ENCODE data around the gene RNF135.
"Not testable (repeated sequence)": the region's sequence is repeated elsewhere in the genome, so short reads cannot be mapped to it uniquely, and the experiment has no call there.

The RNF135 gene

DNA sequence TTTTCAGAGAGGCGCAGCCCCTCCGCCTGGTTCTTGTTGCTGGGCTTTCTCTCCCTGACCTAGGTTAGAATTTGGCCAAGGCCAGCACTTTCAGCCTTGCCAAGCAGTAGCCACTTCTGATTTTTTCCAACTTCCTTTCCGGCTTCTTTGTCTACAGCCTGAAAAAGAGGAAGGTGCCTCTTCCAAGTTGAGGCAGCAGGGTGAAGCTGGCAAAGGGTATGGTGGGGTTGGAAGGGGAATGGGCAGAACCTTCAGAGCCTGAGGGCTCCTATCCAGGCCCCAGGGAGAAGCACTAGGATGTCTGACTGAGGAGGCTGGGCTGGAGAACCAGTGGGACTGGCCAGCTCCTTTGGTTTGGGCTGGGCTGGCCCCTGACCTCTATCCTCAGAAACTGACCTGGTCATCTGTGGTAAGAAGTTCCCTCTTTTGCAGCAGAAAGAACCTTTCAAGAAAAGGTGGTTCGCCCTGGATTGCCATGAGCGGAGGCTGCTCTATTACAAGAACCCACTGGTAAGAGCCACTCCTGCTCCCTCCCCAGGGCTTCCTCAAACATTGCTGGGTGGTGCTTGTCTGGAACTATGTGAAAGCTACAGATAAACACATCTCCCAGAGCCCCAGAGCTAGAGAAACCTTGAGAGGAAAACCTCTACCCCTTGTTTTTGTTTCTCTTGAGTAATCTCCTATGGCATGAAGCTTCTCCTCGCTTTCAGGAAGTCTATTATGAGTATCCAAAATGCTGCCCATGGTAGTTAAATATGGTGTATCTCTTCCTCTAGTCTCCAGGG, 16.6 kb upstream of the RNF135 start:
- no peak for DNase-seq (ENCODE audit: low read depth in 2 of 2)

- DNase-seq (ENCODE audit: low read depth in 2 of 2): no peak
Observed at GRCh38 chr17:30956764-30957374, 14.0 kb upstream of the RNF135 start.

GRCh38 chr17:30957741-30958140, 13.1 kb upstream of the RNF135 start:
- no peak for DNase-seq (ENCODE audit: low read depth in 2 of 2)

DNA sequence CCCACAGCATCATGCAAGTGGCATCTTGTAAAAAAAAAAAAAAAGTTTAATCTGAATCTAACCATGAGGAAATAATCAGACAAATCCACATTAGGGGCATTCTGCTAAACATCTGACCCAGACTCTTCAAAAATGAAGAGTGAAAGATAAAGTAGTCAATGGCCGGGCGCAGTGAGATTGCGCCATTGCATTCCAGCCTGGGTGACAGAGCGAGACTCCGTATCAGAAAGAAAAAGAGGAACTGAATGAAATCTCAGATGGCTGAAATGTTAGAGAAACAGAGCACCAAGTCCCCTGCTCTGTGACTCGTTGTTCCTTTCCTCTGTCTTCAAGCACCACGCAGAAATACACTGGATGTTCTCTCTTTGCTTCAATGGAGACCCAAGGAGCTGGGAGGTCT, 12.7 kb upstream of the RNF135 start:
- DNase-seq (ENCODE audit: low read depth in 2 of 2): no peak

DNA sequence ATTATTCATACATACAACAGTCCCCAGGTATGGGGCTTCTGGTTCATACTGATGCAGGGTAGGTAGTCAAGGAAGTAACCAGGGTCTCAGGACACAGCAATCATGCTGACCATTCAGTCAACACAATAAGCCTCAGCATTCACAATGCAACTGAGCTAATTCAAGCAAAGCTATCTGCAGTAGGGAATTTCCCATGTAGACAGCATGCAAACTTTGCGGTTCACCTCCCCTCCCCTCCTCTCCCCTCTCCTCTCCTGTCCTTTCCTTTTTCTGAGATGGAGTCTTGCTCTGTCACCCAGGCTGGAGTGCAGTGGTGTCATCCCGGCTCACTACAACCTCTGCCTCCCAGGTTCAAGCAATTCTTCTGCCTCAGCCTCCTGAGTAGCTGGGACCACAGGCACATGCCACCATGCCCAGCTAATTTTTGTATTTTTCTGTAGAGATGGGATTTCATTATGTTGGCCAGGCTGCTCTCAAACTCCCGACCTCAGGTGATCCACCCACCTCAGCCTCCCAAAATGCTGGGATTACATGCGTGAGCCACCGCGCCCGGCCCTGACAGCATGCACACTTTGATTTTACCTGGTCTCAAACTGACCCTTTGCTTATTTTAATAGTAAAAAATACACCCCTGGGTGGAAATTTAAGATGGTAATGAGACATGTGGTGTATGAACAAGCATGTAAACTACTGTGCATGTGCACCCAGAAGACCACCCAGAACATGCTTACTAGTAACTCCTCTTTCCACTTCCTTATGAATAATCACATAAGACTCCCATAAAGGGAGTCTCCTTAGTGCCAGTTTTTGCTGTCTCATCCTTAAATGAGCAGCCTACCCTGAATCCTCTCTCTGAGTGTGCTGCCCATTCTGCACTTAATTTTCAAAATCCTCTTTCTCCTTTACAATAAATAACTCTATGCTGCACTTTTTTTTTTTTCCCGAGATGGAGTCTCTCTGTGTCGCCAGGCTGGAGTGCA, 9.3 kb upstream of the RNF135 start:
- no peak for DNase-seq (ENCODE audit: low read depth in 2 of 2)

DNA sequence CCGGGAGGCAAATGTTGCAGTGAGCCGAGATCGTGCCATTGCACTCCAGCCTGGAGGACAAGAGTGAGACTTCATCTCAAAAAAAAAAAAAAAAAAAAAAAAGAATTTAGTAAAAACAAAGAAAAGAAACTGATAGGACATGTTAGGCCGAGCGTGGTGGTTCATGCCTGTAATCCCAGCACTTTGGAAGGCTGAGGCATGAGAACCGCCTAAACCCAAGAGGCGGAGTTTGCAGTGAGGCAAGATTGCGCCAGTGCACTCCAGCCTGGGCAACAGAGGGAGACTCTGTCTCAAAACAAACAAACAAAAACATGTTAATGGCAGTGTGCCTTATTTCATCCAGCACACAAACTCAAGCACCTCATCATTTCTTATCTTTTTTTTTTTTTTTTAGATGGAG, 6.5 kb upstream of the RNF135 start:
- not testable (repeated sequence) for DNase-seq (ENCODE audit: low read depth in 2 of 2)

GRCh38 chr17:30964876-30965275, 6.0 kb upstream of the RNF135 start:
- no peak for DNase-seq (ENCODE audit: low read depth in 2 of 2)

- no peak for DNase-seq (ENCODE audit: low read depth in 2 of 2)
Observed at GRCh38 chr17:30965686-30966085, 5.2 kb upstream of the RNF135 start.

DNA sequence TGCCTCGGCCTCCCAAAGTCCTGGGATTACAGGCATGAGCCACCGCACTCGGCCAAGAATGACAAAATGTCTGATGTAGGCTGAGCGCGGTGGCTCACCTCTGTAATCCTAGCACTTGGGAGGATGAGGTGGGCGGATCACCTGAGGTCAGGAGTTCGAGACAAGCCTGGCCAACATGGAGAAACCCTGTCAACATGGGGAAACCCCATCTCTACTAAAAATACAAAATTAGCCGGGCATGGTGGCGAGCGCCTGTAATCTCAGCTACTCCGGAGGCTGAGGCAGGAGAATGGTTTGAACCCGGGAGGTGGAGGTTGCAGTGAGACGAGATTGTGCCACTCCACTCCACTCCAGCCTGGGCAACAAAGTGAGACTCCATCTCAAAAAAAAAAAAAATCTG, 2.9 kb upstream of the RNF135 start:
- DNase-seq (ENCODE audit: low read depth in 2 of 2): not testable (repeated sequence)

DNA sequence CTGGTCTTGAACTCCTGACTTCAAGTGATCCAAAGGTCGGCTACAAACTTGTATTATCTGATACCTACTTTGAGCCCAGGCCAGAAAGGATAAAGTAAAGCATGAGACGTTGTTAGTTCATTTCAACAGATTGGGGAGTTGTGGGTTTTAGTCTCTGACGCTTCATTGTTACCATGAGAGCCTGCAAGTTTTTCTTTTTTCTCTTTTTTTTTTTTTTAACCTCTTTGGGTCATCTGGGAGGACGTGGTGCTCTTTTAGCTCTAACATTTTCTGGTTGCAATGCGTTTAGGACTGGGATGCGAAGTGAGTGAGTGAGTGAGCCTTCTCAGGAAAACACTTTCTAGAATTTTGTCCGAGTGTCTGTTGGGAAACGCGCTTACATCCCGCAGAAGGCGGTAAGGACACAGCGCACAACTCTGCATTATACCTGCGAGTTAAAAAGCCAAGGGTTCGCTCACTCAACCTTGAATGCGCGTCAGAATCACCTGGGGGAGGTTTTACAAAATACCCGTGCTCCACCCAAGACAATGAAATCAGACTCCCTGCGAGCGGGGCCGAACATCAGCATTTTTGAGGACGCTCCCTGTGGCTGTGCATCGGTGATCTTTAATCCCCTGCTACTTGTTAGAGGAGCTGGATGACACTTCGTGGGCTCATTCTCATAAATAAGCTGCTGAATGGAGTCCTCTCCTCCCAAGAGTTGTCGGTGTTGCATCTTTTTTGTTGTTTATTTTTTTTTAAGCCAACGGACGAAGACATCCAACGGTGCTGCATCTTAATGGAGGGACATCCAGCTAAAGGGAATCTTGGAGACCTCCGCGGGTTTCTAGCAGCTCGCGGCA, 629 bp upstream of the RNF135 start:
- no peak for DNase-seq (ENCODE audit: low read depth in 2 of 2)

- DNase-seq (ENCODE audit: low read depth in 2 of 2): no peak
Observed at GRCh38 chr17:30975042-30975820, 4.4 kb downstream of the RNF135 start.

DNA sequence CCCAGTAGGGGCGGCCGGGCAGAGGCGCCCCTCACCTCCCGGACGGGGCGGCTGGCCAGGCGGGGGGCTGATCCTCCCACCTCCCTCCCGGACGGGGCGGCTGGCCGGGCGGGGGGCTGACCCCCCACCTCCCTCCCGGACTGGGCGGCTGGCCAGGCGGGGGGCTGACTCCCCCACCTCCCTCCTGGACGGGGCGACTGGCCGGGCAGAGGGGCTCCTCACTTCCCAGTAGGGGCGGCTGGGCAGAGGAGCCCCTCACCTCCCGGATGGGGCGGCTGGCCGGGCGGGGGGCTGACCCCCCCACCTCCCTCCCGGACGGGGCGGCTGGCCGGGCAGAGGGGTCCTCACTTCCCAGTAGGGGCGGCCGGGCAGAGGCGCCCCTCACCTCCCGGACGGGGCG, 9.1 kb downstream of the RNF135 start:
- not testable (repeated sequence) for DNase-seq (ENCODE audit: low read depth in 2 of 2)

GRCh38 chr17:30981531-30982519, 11.0 kb downstream of the RNF135 start:
- DNase-seq (ENCODE audit: low read depth in 2 of 2): no peak

DNA sequence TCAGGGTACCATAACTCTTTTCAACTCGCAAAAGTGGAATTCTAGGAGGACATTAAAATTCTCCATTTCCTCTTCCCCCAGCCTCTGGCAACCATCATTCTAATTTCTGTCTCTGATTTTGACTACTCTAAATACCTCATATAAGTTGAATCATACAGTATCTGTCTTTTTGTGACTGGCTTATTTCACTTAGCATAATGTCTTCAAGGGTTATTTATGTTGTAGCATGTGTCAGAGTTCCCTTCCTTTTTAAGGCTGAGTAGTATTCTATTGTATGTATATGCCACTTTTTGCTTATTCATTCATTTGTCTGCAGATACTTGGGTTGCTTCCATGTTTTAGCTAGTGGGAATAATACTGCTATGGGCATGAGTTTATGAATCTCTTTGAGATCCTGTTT, 12.0 kb downstream of the RNF135 start:
- DNase-seq (ENCODE audit: low read depth in 2 of 2): no peak

DNA sequence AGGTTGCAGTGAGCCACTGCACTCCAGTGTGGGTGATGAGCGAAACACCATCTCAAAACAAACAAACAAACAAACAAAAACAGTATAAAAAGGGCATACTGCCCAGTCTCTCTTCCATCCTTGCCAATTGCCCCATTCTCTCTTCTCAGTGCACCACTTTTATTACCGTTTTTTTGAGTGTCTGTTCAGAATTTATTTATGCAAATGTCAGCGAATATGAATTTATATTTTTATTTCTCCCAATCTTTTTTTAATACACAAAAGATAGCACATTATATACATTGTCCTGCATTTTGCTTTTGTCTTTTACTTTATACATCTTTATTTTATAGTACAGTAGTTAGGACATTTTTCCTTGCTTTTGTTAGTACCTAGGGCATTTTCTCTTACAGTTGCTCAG, 19.6 kb downstream of the RNF135 start:
- DNase-seq (ENCODE audit: low read depth in 2 of 2): no peak

DNA sequence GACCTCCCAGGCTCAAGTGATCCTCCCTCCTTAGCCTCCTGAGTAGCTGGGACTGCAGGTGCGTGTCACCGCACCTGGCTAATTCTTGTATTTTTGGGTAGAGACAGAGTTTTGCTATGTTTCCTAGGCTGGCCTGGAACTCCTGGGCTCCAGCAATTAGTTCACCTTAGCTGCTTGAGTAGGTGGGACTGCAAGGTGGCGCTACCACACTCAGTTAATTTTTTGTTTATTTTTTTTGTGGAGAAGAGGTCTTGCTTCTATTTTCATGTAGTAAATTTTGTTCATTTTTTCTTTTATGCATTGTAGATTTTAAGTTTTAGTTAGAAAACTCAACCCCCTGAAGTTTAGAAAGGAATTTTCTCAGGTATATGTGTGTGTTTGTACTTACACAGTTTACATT, 21.7 kb downstream of the RNF135 start:
- DNase-seq (ENCODE audit: low read depth in 2 of 2): no peak

DNA sequence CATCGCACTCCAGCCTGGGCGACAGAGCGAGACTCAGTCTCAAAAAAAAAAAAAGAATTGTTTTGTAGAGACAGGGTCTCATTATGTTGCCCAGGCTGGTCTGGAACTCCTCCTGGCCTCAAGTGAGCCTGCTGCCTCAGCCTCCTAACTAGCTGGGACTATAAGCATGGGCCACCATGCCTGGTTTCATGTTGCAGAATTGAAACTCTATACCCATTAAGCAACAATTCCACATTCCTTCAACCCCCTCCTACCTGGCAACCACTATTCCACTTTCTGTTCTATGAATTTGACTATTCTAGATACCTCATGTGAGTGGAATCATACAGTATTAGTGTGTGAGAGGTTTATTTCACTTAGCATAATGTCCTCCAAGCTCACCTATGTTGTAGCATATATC, 24.5 kb downstream of the RNF135 start:
- no peak for DNase-seq (ENCODE audit: low read depth in 2 of 2)

DNA sequence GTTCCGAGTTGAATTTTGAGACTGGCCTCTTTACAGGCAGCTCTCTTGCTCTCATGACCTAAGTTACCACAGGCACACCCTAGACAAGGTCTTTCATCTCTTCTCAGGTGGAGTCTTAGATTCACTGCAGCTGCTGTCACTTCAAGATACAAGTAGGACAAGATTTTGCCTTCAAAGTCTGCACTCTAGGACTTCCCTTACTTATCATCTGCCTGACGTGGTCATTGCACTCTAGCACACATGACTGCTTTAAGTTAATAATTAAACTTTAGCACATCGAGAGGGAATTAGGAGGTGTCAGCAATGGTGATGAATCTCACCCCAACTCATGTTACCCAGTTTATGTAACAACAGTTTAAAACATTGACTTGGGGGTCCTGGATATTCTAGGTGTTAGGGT, 25.6 kb downstream of the RNF135 start:
- no peak for DNase-seq (ENCODE audit: low read depth in 2 of 2)

DNA sequence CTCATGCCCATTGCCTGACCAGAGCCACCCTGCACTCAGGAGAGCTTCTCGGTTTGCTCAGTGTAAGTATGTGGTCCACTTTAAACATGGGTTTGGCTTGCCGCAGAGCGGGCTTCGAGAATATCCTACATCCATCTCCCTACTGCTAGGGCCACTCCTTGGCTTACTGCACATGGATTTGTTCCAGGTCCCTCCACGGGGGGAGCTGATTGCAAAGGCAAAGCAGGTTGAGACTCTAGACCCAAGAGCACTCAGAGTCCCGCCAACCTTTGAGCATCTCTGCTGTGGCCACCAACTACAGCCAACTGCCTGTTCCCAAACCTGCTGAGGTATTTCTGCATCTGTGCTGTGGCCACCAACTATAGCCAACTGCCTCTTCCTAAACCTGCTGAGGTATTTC, 26.4 kb downstream of the RNF135 start:
- no peak for DNase-seq (ENCODE audit: low read depth in 2 of 2)

- DNase-seq (ENCODE audit: low read depth in 2 of 2): no peak
Observed at GRCh38 chr17:30997842-30998241, 27.0 kb downstream of the RNF135 start.
